Lower leg skin (tissue), 3 donors: ENCODE measurements around the gene CARD11.

Source experiments
- POLR2A ChIP-seq, 2 donors: fragments of 450-650 bp; IDR thresholded peaks; one replicate each; pipeline ENCODE4 v1.6.1; 2016 to 2017; ENCODE audit warnings: antibody characterized with exemption in 2 of 2, mild to moderate bottlenecking in 1 of 2, moderate library complexity in 1 of 2
- TF ChIP-seq, protein P1 (sequence below), 3 donors: fragments of 450-650 bp; IDR thresholded peaks; one replicate each; pipeline ENCODE4 v1.5.1; 2016; ENCODE audit warnings: antibody characterized with exemption in 3 of 3, mild to moderate bottlenecking in 3 of 3, moderate library complexity in 2 of 3

DNA sequence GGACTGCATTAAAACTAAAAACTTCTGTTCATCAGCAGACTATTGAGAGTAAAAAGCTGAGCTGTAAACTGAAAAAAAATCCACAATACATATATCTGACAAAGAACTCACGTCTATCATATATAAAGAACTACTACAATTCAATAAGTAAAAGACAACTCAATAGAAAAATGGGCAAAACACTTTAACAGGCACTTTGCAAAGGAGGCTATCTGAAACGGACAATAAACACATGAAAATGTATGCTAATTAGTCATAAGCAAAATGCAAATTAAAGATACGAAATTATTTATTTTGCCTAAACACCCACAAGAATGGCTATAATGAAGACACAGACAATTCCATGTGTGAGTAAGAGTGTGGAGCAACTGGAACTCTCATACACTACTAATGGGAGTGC lies 18.1 kb downstream of the CARD11 start:
- TF ChIP-seq, protein P1, sequence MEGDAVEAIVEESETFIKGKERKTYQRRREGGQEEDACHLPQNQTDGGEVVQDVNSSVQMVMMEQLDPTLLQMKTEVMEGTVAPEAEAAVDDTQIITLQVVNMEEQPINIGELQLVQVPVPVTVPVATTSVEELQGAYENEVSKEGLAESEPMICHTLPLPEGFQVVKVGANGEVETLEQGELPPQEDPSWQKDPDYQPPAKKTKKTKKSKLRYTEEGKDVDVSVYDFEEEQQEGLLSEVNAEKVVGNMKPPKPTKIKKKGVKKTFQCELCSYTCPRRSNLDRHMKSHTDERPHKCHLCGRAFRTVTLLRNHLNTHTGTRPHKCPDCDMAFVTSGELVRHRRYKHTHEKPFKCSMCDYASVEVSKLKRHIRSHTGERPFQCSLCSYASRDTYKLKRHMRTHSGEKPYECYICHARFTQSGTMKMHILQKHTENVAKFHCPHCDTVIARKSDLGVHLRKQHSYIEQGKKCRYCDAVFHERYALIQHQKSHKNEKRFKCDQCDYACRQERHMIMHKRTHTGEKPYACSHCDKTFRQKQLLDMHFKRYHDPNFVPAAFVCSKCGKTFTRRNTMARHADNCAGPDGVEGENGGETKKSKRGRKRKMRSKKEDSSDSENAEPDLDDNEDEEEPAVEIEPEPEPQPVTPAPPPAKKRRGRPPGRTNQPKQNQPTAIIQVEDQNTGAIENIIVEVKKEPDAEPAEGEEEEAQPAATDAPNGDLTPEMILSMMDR (IDR thresholded peaks at IDR 0.05) = no peak
- no peak for TF ChIP-seq POLR2A (IDR thresholded peaks at IDR 0.05)
